Activated CD4-positive, alpha-beta T cell treated with anti-CD3 and anti-CD28 coated beads for 36 hours (primary cell): ENCODE measurements around the gene R3HDM2. TPM values are rescaled to one million over a fixed set of nuclear protein-coding genes. Genes with fewer than 3 reads are reported as not detected.

ENCODE experiments used
- ATAC-seq: fragments of 200-7000 bp; cut with Tn5 transposase; one replicate; pipeline ENCODE4 v1.10.0; 2021; ENCODE audit warnings: mild to moderate bottlenecking, moderate library complexity
- CTCF ChIA-PET: fragments of 350-600 bp; sonication (Branson Sonifier 250); formaldehyde crosslinking; loops from one replicate; lab custom pipeline; 2021; ENCODE audit warnings: antibody characterized with exemption; lab: Charles Lee
- POLR2A ChIA-PET: fragments of 350-600 bp; sonication (Branson Sonifier 250); formaldehyde crosslinking; loops from one replicate; lab custom pipeline; 2021; ENCODE audit warnings: antibody characterized with exemption, inconsistent platforms; lab: Charles Lee
- DNase-seq: peaks from one replicate; pipeline ENCODE4 v3.0.0-alpha.2; 2020
- H3K27ac Mint-ChIP-seq: one replicate; pipeline ENCODE4 v1.8.0; 2021; ENCODE audit warnings: mixed read lengths
- H3K27me3 Mint-ChIP-seq: one replicate; pipeline ENCODE4 v1.8.0; 2021; ENCODE audit warnings: mixed read lengths
- H3K36me3 Mint-ChIP-seq: one replicate; pipeline ENCODE4 v1.8.0; 2021; ENCODE audit warnings: low read depth, mixed read lengths
- H3K4me1 Mint-ChIP-seq: one replicate; pipeline ENCODE4 v1.8.0; 2021; ENCODE audit warnings: mixed read lengths
- H3K4me3 Mint-ChIP-seq: one replicate; pipeline ENCODE4 v1.8.0; 2021; ENCODE audit warnings: mild to moderate bottlenecking, moderate library complexity, mixed read lengths
- H3K9me3 Mint-ChIP-seq: one replicate; pipeline ENCODE4 v1.8.0; 2021; ENCODE audit warnings: low read depth, mixed read lengths
- intact Hi-C, 2 experiments: fragments of 100-400 bp; cut with DNase I in 1 of 2; cut with micrococcal nuclease in 1 of 2; formaldehyde crosslinking; loops; one replicate each; pipeline versions ENCODE4 v1.14.2 to v1.15.1; 2022 to 2024; cut with DNase I, micrococcal nuclease
- total RNA-seq, 2 experiments: library from RNA; stranded (reverse); gene quantifications; one replicate each; pipeline ENCODE4 v1.2.3, GENCODE V29; 2021

R3HDM2 gene
- total RNA-seq, 2 experiments from 2014 or later: 45.9 to 52.5 TPM

DNA sequence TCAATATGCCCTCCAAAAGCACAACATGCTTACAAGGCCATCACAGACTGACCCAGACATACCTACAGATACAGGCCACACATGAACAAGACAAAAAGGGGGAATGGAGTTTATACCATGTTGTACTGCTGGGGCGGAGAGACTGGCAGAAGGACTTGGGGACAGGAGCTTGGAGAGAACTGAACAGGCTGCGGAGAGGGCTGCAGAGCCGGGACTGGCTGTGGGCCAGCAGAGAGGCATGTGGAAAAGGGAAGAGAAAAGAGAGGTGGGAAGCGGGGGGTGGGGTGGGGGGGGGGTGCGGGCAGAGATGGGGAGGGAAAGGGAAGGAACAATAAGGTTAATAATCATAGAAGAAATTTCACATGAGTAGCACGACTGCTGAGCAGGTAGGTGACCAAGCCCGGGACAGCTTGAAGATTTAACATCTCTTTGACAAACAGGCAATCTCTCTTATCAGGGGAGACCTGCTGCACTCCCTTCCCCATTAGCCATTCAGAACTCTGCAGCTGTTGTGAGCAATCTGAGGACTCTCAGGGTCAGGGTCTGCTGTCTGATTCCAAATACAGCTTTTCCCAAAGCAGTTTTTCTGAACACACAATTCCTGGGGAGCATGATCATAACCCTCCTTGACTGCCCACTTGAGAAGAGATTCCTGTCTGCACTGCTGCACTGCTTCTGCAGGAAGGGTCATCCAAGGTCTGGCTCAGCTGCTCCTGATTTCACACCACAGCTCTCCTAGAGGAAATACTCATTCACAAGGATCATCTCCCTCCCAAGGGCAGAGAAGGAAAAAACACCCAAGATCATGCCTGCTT is 158.3 kb downstream of the R3HDM2 start:
- Mint-ChIP-seq H3K27me3 (no peaks in the 10 kb centered on the region), H3K36me3 (peaks cover 30% of the 10 kb centered on the region), H3K27ac (no peak overlapping the region), H3K4me3 (no peak overlapping the region), H3K4me1 (peaks cover 14% of the 10 kb centered on the region), H3K9me3 (no peaks in the 10 kb centered on the region)
- intact Hi-C loops: no loop called here
- ChIA-PET POLR2A (no interaction called here), CTCF (interaction anchor here (0.6 to 2.3 kb wide), 5 partner anchors 11 to 203 kb away, joined by 3 to 7 read pairs (median 5); no protein-coding TSS in a partner anchor)
- no peak for ATAC-seq
- DNase-seq: no peak

DNA sequence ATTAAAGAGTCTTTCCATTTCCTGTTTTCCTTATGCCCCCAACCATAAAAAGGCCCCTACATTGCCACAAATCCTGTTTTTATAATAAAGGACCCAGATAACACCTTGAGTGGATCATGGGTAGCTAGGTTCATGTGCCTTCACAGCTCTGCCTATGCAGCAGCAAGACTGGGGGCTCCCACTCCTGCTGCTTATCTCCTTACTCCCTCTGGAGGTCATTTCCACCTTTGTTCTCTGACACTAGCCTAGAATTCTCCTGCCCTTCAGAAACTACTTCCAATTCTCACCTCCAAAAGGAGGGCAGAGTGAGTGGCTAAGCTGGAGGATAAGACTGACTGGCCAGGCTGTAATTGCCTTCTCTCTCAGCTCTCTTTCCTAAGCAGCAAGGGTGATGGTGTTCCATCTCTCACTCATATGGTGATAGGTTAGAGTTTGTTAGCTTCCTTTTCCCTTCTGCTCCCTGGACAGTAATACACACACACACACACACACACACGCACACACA is 159.8 kb downstream of the R3HDM2 start:
- peaks cover 14% of the 10 kb centered on the region for H3K4me1 Mint-ChIP-seq
- H3K9me3 Mint-ChIP-seq: no peaks in the 10 kb centered on the region
- no peak overlapping the region for H3K4me3 Mint-ChIP-seq
- POLR2A ChIA-PET: no interaction called here
- no peak overlapping the region for H3K27ac Mint-ChIP-seq
- ATAC-seq: no peak
- intact Hi-C loops: no loop called here
- no peaks in the 10 kb centered on the region for H3K27me3 Mint-ChIP-seq
- CTCF ChIA-PET: interaction anchor here (0.6 to 2.2 kb wide), 8 partner anchors 10 to 184 kb away, joined by 3 to 10 read pairs (median 4); partner anchors contain the start of gene INHBE
- no peak for DNase-seq
- peaks cover 25% of the 10 kb centered on the region for H3K36me3 Mint-ChIP-seq

DNA sequence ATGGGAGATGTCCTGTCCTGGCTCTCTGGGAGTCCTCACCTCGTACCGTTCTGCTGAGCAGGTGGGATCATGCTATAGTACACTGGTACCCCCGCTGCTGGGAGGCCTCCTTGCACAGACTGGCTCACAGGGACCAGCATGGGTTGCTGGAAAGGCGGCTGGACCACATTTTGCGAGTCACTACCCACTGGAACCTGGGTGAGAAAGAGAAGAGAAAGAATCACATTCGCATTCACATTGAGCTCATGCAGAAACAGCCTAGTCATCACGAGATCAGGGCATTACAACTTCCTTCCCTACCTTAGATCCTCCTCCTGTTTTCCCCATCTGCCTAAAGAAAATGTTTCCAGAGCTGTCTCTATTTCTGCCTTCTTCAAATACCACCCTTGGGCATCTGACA is 162.6 kb downstream of the R3HDM2 start:
- DNase-seq (peak; percentile 67), ATAC-seq (peak; percentile 88)
- Mint-ChIP-seq H3K27ac (peak overlapping the region; percentile 75), H3K36me3 (peaks cover 23% of the 10 kb centered on the region), H3K4me1 (peaks cover 14% of the 10 kb centered on the region), H3K4me3 (no peak overlapping the region), H3K9me3 (no peaks in the 10 kb centered on the region), H3K27me3 (no peaks in the 10 kb centered on the region)
- intact Hi-C loops: no loop called here
- POLR2A ChIA-PET: interaction anchor here (0.6 kb wide), 1 partner anchor 142 kb away, joined by 5 read pairs; no protein-coding TSS in a partner anchor
- CTCF ChIA-PET: interaction anchor here (0.9 to 2.6 kb wide), 3 partner anchors 10 to 195 kb away, joined by 3 to 10 read pairs (median 7); no protein-coding TSS in a partner anchor

DNA sequence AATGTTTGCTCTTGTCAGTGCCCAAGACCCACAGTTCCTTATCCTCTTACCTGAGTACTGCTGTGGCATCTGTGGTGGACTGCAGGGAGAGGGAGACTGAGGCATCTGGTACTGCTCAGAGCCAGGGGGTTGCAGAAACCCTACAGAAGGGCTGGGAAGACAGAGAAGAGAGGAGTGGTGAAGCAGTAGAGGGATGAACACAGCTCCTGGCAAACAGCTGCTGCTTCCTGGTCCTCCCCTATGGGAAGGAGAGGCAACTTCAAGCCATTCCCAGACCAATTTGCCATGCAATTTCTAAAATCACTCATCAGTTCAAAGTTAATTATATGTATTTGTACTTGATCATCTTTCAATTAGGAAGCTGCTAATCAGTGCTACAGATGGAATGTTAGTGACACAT is 164.2 kb downstream of the R3HDM2 start:
- H3K4me3 Mint-ChIP-seq: no peak overlapping the region
- ChIA-PET CTCF (interaction anchor here (0.7 to 2.9 kb wide), 7 partner anchors 9 to 196 kb away, joined by 3 to 13 read pairs (median 8); partner anchors contain the start of gene GLI1), POLR2A (no interaction called here)
- H3K36me3 Mint-ChIP-seq: peaks cover 26% of the 10 kb centered on the region
- DNase-seq: no peak
- H3K4me1 Mint-ChIP-seq: peaks cover 14% of the 10 kb centered on the region
- no peak for ATAC-seq
- H3K27ac Mint-ChIP-seq: peak overlapping the region; percentile 82
- no peaks in the 10 kb centered on the region for H3K27me3 Mint-ChIP-seq
- no peaks in the 10 kb centered on the region for H3K9me3 Mint-ChIP-seq
- intact Hi-C loops: no loop called here

DNA sequence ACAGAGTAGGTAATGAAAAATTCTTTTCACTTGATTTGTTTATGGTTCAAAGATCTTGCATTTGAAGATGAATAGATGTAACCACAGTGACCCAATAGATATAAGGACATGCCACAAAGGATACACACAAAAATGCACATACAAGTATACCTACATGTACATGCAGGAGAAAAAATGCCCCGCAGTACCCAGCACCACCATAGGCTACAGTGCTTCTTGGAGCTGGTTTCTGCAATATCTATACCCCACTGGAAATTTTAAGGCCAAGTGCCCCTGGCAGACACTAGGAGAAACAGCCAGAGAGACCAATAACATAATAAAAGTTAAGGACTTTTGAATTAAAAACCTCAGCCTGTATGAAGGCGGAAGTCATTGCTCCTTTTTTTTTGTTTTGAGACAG is 167.7 kb downstream of the R3HDM2 start:
- no peak for ATAC-seq
- Mint-ChIP-seq H3K27me3 (no peaks in the 10 kb centered on the region), H3K4me1 (peaks cover 7% of the 10 kb centered on the region), H3K4me3 (no peak overlapping the region), H3K9me3 (no peaks in the 10 kb centered on the region), H3K36me3 (peaks cover 33% of the 10 kb centered on the region), H3K27ac (no peak overlapping the region)
- ChIA-PET CTCF (interaction anchor here (0.6 to 1.5 kb wide), 5 partner anchors 16 to 115 kb away, joined by 3 to 10 read pairs (median 3); no protein-coding TSS in a partner anchor), POLR2A (no interaction called here)
- no peak for DNase-seq
- intact Hi-C loops: loop anchor here (1.0 to 2.0 kb wide), 3 partner anchors 190 to 199 kb away; no protein-coding TSS in a partner anchor

DNA sequence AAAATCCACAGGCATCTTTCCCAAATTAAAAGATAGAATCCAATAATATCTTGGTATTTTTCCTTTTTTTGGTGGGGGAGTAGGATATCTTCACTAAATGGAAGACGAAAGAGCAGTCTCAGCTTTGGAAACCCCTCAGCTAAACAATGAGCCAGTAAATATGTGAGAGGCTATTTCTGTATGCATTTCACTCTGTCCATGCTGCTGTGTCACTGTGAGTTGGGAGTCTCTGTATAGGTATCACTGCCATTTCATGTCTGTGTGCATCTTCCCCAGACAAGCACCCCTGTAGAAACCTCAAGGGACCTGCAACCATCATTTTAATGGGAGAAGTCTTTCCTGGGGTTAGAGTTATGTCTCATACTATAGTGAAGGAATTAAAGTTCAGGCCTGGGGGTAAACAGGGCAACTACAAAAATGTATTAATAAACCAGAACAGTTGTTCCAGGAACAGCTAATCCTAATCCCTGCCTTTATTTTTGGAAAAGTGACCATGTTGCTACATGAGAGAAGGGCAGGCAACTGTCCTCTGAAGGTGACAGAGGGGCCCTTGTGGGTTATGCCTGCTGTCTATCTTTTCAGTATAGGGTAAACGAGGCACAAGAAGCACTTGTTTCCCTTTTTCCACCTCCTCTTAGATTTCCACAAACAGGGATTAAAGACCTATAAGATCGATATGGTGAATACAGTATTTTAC is 168.6 kb downstream of the R3HDM2 start:
- ChIA-PET CTCF (interaction anchor here (0.7 to 2.5 kb wide), 9 partner anchors 9 to 200 kb away, joined by 3 to 10 read pairs (median 4); partner anchors contain the start of gene STAC3), POLR2A (no interaction called here)
- no peak for DNase-seq
- Mint-ChIP-seq H3K4me1 (peaks cover 3% of the 10 kb centered on the region), H3K9me3 (no peaks in the 10 kb centered on the region), H3K27ac (no peak overlapping the region), H3K4me3 (no peak overlapping the region), H3K27me3 (no peaks in the 10 kb centered on the region), H3K36me3 (peaks cover 35% of the 10 kb centered on the region)
- ATAC-seq: no peak
- intact Hi-C loops: loop anchor here in 1 of 2 experiments (2.0 kb wide), 1 partner anchor 191 kb away; no protein-coding TSS in a partner anchor

DNA sequence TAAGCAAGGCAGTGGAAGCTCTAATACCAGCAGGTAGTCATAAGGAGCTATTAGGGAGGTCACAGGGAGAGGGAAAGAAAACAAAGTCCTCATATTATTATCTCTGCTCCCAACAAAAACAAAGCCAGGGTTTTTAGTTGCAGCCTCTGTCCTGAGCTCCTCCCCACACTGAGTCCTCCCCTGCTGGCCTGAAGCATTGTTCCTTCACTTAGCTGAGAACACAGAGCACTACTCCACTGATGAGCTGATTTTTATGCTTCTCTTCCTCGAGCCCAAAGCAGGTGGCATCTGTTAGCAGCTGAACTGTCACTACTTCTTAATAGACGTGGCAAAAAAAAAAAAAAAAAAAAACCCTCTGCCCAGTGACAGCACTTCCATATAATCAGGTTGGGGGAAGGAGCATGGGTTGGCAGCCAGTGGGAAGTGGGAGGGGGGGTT is 169.4 kb downstream of the R3HDM2 start:
- Mint-ChIP-seq H3K4me3 (no peak overlapping the region), H3K4me1 (peaks cover 3% of the 10 kb centered on the region), H3K27me3 (no peaks in the 10 kb centered on the region), H3K36me3 (peaks cover 36% of the 10 kb centered on the region), H3K27ac (no peak overlapping the region), H3K9me3 (no peaks in the 10 kb centered on the region)
- ATAC-seq (no peak), DNase-seq (no peak)
- ChIA-PET POLR2A (no interaction called here), CTCF (interaction anchor here (0.6 to 2.5 kb wide), 12 partner anchors 8 to 201 kb away, joined by 3 to 10 read pairs (median 4); partner anchors contain the start of gene STAC3)
- intact Hi-C loops: no loop called here

DNA sequence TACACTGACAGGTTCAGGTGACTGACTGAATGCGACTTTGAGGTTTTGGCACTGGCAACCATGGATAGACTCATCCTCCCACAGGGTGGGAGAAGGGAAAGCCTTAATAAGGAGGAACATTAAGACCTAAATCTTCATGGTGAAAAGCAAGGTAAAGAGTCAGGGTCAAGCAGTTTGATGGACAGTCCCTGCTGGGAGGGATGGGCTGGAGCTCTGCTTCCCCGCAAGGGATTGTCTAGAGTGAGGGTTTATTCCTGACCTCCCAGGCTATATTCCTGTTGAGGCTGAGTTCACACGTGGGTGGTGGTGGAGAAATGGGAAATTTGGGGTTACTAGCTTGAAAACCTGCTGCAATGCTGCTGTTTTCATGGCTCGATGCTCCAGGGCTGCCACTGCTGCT is 170.5 kb downstream of the R3HDM2 start:
- ChIA-PET POLR2A (no interaction called here), CTCF (interaction anchor here (0.8 to 2.5 kb wide), 6 partner anchors 9 to 202 kb away, joined by 3 to 10 read pairs (median 4); partner anchors contain the start of gene STAC3)
- ATAC-seq (no peak), DNase-seq (no peak)
- intact Hi-C loops: no loop called here
- H3K4me1 Mint-ChIP-seq: peaks cover 3% of the 10 kb centered on the region
- no peak overlapping the region for H3K27ac Mint-ChIP-seq
- H3K36me3 Mint-ChIP-seq: peaks cover 39% of the 10 kb centered on the region
- H3K9me3 Mint-ChIP-seq: no peaks in the 10 kb centered on the region
- H3K4me3 Mint-ChIP-seq: no peak overlapping the region
- H3K27me3 Mint-ChIP-seq: no peaks in the 10 kb centered on the region

DNA sequence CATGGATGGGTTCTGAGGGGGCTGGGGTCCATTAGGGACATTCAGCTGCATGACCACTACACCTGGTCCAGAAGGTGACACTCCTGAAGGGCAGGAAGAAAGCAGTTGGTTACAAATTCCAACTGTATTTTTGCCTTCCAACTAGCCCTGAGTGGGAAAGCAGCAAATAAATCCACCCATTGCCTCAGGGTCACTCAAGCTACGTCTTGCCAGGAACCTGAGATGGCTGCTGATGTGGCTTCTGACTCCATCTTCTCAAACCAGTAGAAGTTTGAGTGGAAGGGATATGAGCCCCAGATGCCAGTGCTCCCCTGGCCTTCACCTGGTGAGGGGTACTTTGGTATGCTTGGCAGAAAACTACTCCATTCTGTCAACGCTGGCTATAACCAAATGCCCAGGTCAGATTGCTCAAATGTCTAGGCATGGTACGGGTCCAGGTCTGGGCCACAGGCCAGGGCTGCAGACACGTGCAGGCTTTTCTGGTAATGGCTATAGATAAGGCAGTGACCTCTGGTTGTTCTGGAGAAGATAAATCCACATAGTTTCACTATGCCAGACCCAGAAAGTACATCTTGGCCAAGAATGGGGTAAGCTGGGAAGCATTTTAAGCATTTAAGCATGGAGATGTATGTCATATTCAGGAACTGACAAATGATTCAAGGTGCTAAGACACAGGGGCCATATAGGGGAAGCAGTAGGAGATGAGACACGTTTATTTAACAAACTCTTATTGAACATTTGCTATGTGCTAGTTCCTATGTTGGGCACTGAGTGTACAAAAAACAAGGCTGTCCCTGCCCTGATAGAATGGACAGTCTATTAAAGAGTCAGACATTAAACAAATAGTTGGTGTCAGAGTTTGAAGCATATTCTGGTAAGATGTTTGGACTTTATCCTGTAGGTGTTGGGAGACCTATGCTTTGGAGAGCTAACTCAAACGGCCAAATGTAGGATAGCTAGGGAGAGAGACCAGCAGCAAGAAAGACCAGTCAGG is 171.6 kb downstream of the R3HDM2 start:
- Mint-ChIP-seq H3K27ac (no peak overlapping the region), H3K36me3 (peaks cover 36% of the 10 kb centered on the region), H3K4me3 (no peak overlapping the region), H3K4me1 (peaks cover 3% of the 10 kb centered on the region), H3K27me3 (no peaks in the 10 kb centered on the region), H3K9me3 (no peaks in the 10 kb centered on the region)
- CTCF ChIA-PET: interaction anchor here (1.0 kb wide), 1 partner anchor 29 kb away, joined by 3 read pairs; no protein-coding TSS in a partner anchor
- ATAC-seq (no peak), DNase-seq (no peak)
- intact Hi-C loops: no loop called here
- POLR2A ChIA-PET: no interaction called here

DNA sequence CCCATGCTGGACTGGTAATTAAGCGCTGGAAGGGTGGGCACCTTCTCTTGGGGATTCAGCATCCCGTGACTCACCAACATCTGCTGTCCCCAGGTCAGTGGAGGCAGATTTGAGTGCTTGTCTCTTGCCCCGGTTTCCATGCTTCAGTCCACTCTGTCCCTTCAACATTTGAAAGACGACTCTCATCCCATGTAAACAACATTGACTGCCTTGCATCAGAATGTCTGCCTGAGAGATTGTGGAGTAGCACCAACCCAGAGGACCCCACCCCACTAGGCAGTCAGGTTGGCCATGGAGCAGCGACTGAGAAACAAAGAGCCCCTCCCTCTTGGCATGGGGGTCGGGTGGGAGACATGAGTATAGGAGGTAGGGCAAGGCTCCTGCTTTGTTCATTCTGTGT is 174.9 kb downstream of the R3HDM2 start:
- peaks cover 29% of the 10 kb centered on the region for H3K36me3 Mint-ChIP-seq
- no peak for ATAC-seq
- H3K27me3 Mint-ChIP-seq: no peaks in the 10 kb centered on the region
- no peak for DNase-seq
- H3K27ac Mint-ChIP-seq: no peak overlapping the region
- H3K4me3 Mint-ChIP-seq: no peak overlapping the region
- no peaks in the 10 kb centered on the region for H3K9me3 Mint-ChIP-seq
- intact Hi-C loops: no loop called here
- ChIA-PET POLR2A (no interaction called here), CTCF (interaction anchor here (0.7 to 1.8 kb wide), 4 partner anchors 9 to 197 kb away, joined by 3 to 4 read pairs (median 4); no protein-coding TSS in a partner anchor)
- H3K4me1 Mint-ChIP-seq: no peaks in the 10 kb centered on the region
